ENCODE results near the gene NOC4L. TPM values are rescaled to one million over a fixed set of nuclear protein-coding genes. Genes with fewer than 3 reads are reported as not detected.

The NOC4L gene
- total RNA-seq, 1 donor from 2014 or later, result 17.8 TPM

DNA sequence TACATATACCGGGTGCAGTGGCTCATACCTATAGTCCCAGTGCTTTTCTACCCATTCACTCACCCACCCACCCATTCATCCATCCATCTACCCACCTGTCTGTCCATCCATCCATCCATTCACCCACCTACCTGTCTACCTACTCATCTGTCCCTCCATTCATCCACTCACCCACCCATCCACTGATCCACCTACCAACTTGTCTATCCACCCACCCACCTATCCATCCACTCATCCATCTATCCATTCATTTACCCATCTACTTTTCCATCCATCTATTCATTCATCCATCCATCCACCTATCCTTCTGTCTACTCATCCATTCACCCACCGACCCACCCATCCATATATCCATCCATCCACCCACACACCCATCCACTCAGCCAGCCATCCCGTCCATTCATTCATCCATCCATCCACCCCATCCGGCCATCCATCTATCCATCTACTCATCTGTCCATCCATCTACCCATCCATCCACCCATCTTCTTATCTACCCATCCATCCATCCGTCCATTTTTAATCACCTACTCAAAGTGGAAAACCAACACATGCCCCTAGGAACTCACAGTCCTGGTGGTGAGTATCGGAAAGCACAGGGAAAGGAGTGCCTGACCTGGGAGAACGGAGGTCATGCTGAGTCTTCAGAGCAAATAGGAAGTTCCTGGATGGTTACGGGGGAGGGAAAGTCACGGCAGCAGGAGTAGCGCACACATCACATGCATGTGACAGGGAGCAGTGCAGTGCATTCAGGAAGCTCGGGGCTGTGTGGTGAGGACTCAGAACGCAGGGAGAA lies 20.1 kb upstream of the NOC4L start:
- H3K27me3 Mint-ChIP-seq (ENCODE audit: unreplicated experiment), result no peaks in the 10 kb centered on the region
- peaks cover 5% of the 10 kb centered on the region for H3K9me3 Mint-ChIP-seq (ENCODE audit: unreplicated experiment)
- H3K4me3 Mint-ChIP-seq (ENCODE audit: unreplicated experiment), result no peak overlapping the region
- no peaks in the 10 kb centered on the region for H3K4me1 Mint-ChIP-seq (ENCODE audit: low read depth, unreplicated experiment)
- peaks cover 36% of the 10 kb centered on the region for H3K36me3 Mint-ChIP-seq (ENCODE audit: unreplicated experiment)
- TF ChIP-seq, protein P1, sequence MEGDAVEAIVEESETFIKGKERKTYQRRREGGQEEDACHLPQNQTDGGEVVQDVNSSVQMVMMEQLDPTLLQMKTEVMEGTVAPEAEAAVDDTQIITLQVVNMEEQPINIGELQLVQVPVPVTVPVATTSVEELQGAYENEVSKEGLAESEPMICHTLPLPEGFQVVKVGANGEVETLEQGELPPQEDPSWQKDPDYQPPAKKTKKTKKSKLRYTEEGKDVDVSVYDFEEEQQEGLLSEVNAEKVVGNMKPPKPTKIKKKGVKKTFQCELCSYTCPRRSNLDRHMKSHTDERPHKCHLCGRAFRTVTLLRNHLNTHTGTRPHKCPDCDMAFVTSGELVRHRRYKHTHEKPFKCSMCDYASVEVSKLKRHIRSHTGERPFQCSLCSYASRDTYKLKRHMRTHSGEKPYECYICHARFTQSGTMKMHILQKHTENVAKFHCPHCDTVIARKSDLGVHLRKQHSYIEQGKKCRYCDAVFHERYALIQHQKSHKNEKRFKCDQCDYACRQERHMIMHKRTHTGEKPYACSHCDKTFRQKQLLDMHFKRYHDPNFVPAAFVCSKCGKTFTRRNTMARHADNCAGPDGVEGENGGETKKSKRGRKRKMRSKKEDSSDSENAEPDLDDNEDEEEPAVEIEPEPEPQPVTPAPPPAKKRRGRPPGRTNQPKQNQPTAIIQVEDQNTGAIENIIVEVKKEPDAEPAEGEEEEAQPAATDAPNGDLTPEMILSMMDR (IDR thresholded peaks at IDR 0.05; ENCODE audit: partially characterized antibody, unreplicated experiment), result no peak
- no peak overlapping the region for H3K27ac Mint-ChIP-seq (ENCODE audit: unreplicated experiment)
- no peak for DNase-seq

DNA sequence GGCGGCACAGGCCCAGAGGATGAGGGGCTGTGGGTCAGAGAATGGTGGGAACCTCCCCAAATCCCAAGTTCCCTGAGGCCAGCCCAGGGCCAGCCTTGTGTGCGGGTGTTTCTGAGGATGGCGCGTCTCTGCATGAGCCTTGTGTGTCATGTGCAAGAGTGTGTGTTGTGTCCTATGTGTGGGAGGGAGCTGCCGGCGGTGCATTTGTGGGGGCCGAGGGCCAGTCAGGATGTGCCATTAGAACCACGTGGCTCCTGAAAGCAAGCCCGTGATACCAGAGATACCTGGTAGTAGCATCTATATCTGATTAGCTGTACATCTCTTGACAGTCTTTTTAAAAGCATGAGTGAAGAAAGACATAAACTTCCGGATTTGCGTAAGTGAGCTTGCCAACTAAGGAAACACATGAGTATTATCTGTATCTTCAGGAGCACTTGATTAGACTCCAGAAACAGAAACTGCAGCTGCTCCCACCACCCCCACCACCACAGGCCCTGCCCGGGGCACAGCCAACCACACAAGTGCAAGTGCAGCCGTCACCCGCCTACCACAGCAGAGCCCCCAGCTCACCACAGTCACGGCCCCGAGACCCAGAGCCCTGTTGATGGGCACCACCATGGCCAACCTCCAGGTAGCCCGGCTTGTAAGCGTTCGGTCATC lies 19.4 kb upstream of the NOC4L start:
- no peak overlapping the region for H3K27ac Mint-ChIP-seq (ENCODE audit: unreplicated experiment)
- DNase-seq, result no peak
- TF ChIP-seq, protein P1 (IDR thresholded peaks at IDR 0.05; ENCODE audit: partially characterized antibody, unreplicated experiment), result no peak
- H3K4me1 Mint-ChIP-seq (ENCODE audit: low read depth, unreplicated experiment), result no peaks in the 10 kb centered on the region
- peaks cover 41% of the 10 kb centered on the region for H3K36me3 Mint-ChIP-seq (ENCODE audit: unreplicated experiment)
- peaks cover 3% of the 10 kb centered on the region for H3K9me3 Mint-ChIP-seq (ENCODE audit: unreplicated experiment)
- no peaks in the 10 kb centered on the region for H3K27me3 Mint-ChIP-seq (ENCODE audit: unreplicated experiment)
- no peak overlapping the region for H3K4me3 Mint-ChIP-seq (ENCODE audit: unreplicated experiment)

DNA sequence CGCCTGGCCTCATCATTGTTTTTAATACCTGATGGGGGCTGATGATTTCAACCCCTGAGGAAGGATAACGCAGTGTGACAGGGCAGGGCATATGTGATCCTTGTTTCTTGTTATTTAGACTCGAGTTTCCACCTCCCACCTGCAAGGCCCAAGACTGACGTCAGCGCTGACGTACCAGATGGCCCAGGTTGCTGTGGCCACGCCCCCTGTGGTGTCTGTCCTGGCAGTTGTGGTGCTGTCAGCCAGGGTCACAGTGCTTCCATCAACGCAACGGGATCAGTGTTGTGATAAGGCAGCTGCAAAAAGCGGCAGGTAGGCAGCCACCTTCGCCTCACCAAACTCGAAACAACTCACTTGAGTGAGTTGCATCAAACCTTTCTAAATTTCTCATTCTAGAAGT lies 18.5 kb upstream of the NOC4L start:
- TF ChIP-seq, protein P1 (IDR thresholded peaks at IDR 0.05; ENCODE audit: partially characterized antibody, unreplicated experiment), result no peak
- Mint-ChIP-seq H3K27me3 (ENCODE audit: unreplicated experiment) (peaks cover 3% of the 10 kb centered on the region), H3K4me1 (ENCODE audit: low read depth, unreplicated experiment) (no peaks in the 10 kb centered on the region), H3K27ac (ENCODE audit: unreplicated experiment) (no peak overlapping the region), H3K4me3 (ENCODE audit: unreplicated experiment) (no peak overlapping the region), H3K9me3 (ENCODE audit: unreplicated experiment) (peaks cover 7% of the 10 kb centered on the region), H3K36me3 (ENCODE audit: unreplicated experiment) (peaks cover 47% of the 10 kb centered on the region)
- no peak for DNase-seq

DNA sequence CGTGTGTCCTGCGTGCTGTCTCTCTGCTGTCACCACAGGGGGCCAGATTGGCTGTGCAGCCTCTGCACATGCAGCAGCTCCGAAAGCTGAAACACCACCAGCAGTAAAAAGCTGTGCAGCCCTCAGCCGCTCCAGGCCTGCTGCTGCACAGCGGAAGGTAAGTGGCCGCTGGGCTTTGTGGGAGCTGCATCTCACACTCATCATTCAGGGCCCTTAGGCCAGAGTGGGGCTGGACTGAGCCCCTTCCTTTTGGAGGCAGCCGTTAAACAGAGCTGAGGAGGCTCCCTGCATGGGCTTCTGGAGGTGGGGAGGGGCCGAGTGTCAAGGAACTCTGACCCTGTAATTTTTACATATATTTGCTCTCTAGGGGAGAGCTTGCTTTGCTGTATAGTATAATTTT lies 17.2 kb upstream of the NOC4L start:
- Mint-ChIP-seq H3K27ac (ENCODE audit: unreplicated experiment) (no peak overlapping the region), H3K36me3 (ENCODE audit: unreplicated experiment) (peaks cover 56% of the 10 kb centered on the region), H3K4me1 (ENCODE audit: low read depth, unreplicated experiment) (no peaks in the 10 kb centered on the region), H3K4me3 (ENCODE audit: unreplicated experiment) (no peak overlapping the region), H3K9me3 (ENCODE audit: unreplicated experiment) (peaks cover 9% of the 10 kb centered on the region), H3K27me3 (ENCODE audit: unreplicated experiment) (peaks cover 3% of the 10 kb centered on the region)
- DNase-seq, result no peak
- TF ChIP-seq, protein P1 (IDR thresholded peaks at IDR 0.05; ENCODE audit: partially characterized antibody, unreplicated experiment), result no peak

DNA sequence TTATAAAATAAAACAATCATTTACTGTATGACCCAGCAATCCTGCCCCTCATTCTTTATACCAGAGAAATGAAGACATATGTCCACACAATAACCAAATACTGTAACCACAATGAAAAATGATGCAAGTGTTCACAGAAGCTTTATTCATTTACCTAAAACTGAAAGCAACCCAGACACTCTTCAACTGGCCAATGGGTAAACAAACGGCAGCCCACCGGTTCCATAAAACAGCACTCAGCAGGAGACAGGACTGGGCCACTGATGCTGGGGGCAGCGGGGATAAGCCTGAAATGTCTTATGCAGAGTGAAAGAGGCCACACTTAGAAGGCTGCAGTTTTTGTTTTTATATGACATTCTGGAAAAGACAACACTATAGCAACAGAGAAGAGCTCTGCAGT lies 15.2 kb upstream of the NOC4L start:
- no peak for DNase-seq
- Mint-ChIP-seq H3K27ac (ENCODE audit: unreplicated experiment) (no peak overlapping the region), H3K4me3 (ENCODE audit: unreplicated experiment) (no peak overlapping the region), H3K36me3 (ENCODE audit: unreplicated experiment) (peaks cover 52% of the 10 kb centered on the region), H3K27me3 (ENCODE audit: unreplicated experiment) (peaks cover 5% of the 10 kb centered on the region), H3K4me1 (ENCODE audit: low read depth, unreplicated experiment) (no peaks in the 10 kb centered on the region), H3K9me3 (ENCODE audit: unreplicated experiment) (peaks cover 14% of the 10 kb centered on the region)
- TF ChIP-seq, protein P1 (IDR thresholded peaks at IDR 0.05; ENCODE audit: partially characterized antibody, unreplicated experiment), result no peak
